ENCODE results near the gene SLC1A2. TPM values are rescaled to one million over a fixed set of nuclear protein-coding genes. Genes with fewer than 3 reads are reported as not detected.

SLC1A2 gene
- total RNA-seq, 1 donor from 2014 or later, result 1.9 TPM

DNA sequence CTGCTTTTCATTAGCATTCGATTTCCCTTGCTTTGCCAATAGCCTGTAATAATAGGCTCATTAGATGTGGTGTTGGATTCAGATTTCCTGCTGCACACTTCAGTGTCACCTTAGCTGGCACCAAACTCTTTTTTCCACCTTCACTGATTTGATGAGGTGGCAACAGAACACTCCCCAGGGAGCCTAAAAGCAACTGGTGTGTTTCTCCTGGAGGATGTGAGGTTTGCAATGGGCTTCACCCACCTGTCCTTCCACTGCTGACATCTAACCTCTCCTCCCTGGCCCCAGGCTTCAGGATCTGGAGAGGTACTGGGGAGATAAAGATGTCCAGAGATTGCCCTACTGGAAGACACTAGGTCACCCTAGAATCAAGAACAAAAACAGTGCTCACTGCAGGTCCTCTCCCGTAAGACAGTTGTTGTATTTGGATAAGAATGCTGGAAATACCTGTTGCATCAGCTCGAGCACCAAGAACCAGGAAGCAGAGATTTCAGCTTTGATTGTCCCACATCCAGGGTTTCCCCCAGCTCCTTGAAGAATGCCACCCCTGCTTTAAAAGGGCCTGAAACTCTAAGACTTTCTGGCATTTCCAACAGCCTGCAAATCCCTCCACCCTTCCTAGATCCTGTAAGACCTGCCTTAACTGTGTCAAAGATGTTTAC is 96.9 kb downstream of the SLC1A2 start:
- peaks cover 13% of the 10 kb centered on the region for H3K4me1 Mint-ChIP-seq
- H3K27ac Mint-ChIP-seq, result no peak overlapping the region
- DNase-seq (ENCODE audit: low spot score in 2 of 2, unreplicated experiment in 2 of 2), result no peak
- H3K4me3 Mint-ChIP-seq, result no peak overlapping the region
- peaks cover 3% of the 10 kb centered on the region for H3K9me3 Mint-ChIP-seq
- peaks cover 20% of the 10 kb centered on the region for H3K27me3 Mint-ChIP-seq (ENCODE audit: low read depth)
- TF ChIP-seq, protein P1, sequence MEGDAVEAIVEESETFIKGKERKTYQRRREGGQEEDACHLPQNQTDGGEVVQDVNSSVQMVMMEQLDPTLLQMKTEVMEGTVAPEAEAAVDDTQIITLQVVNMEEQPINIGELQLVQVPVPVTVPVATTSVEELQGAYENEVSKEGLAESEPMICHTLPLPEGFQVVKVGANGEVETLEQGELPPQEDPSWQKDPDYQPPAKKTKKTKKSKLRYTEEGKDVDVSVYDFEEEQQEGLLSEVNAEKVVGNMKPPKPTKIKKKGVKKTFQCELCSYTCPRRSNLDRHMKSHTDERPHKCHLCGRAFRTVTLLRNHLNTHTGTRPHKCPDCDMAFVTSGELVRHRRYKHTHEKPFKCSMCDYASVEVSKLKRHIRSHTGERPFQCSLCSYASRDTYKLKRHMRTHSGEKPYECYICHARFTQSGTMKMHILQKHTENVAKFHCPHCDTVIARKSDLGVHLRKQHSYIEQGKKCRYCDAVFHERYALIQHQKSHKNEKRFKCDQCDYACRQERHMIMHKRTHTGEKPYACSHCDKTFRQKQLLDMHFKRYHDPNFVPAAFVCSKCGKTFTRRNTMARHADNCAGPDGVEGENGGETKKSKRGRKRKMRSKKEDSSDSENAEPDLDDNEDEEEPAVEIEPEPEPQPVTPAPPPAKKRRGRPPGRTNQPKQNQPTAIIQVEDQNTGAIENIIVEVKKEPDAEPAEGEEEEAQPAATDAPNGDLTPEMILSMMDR (IDR thresholded peaks at IDR 0.05; ENCODE audit: unreplicated experiment), result no peak
- no peaks in the 10 kb centered on the region for H3K36me3 Mint-ChIP-seq

DNA sequence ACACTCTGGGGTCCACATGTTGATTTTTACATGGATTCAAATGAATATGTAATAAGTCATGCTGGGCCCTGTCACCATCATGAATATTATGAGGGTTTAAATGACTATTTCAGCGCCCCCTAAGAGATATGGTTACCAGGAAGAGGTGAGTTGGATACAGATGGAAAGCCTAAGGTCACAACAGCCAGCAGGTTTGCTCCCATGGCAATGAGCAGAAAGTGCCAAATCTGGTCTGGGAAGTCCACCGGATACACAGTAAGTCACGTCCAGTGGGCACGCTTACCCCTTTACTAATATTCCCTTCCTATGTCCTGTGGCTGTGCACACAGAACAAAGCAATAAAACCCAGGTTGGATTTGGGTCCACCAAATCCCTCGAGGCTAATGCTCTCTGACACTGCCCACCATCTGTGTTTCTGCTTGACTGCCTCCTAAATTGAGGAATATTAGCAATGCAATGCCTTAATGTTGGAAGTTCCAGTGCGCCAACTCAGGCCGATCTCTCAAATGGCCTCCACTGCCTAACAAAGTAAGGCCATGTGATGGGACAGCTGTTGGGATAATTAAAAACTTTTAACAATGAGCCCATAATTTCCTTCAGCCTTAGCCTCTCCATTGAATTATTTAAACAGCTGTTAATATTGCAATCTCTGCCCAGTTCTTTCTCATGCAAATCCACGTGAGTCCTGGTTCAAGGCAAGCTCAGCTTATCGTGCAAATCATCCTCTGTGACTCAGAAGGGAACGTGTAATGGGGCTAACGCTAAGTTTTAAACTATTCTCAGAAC is 97.6 kb downstream of the SLC1A2 start:
- no peak overlapping the region for H3K27ac Mint-ChIP-seq
- TF ChIP-seq, protein P1 (IDR thresholded peaks at IDR 0.05; ENCODE audit: unreplicated experiment), result no peak
- peaks cover 3% of the 10 kb centered on the region for H3K9me3 Mint-ChIP-seq
- no peak for DNase-seq (ENCODE audit: low spot score in 2 of 2, unreplicated experiment in 2 of 2)
- H3K4me1 Mint-ChIP-seq, result peaks cover 13% of the 10 kb centered on the region
- H3K27me3 Mint-ChIP-seq (ENCODE audit: low read depth), result peaks cover 20% of the 10 kb centered on the region
- H3K36me3 Mint-ChIP-seq, result no peaks in the 10 kb centered on the region
- no peak overlapping the region for H3K4me3 Mint-ChIP-seq

DNA sequence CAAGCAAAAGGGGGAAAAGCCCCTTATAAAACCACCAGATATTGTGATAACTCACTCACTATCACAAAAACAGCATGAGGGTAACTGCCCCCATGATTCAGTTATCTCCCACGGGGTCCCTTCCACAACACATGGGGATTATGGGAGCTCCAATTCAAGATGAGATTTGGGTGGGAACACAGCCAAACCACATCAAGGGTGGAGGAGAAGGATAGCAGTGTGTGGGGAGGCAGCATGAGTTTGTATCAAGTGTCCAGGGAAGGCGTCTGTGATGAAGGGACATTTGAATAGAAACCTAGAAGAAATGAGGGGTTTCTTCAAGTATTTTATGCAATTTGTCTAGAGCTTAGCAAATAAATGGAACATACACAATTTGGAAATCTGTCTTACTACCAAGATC is 98.2 kb downstream of the SLC1A2 start:
- no peaks in the 10 kb centered on the region for H3K36me3 Mint-ChIP-seq
- peaks cover 19% of the 10 kb centered on the region for H3K27me3 Mint-ChIP-seq (ENCODE audit: low read depth)

DNA sequence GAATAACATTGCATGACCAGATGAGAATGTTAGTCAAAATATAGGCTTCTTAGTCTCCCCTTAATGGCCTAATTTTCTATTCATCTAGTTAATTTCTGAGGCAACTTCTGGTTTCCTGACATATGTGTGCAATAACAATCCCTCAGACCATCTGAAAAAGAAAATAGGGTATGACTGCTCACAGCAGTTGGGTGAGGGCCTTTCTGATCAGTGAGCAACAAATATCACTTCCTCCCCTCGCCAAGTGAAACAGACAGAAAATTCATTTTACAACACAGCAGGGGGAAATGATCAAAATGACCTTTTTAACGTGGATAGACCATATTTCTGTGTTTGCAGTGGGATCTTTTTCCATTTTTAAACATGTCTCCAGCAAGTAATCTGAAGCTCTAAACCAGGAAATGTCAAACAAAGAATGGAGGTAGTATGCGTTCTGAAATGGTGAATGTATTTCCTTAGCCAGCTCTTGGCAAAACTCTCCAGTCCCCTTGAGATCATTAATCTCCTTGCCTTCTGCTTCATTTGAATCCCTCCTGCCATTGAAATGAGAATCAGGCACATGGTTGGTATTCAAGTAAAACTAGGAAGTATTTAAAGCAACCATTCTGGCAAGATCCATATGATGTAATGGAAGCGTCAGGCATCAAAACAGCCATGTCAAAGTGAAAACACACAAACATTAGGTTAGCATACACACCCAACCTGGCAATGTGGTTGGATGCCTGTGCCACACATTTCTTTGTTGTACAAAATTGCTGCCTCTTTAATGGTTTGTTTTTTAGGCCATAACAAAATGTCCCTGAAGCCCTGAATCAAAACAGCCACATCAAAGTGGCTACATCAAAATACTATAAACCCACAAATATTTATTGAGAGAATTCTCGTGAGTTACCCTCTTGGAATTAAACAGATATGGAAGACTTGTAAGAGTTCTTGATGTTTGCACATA is 100.1 kb downstream of the SLC1A2 start:
- H3K4me1 Mint-ChIP-seq, result peaks cover 13% of the 10 kb centered on the region
- H3K27me3 Mint-ChIP-seq (ENCODE audit: low read depth), result peaks cover 14% of the 10 kb centered on the region
- H3K4me3 Mint-ChIP-seq, result no peak overlapping the region
- TF ChIP-seq, protein P1 (IDR thresholded peaks at IDR 0.05; ENCODE audit: unreplicated experiment), result no peak
- H3K27ac Mint-ChIP-seq, result no peak overlapping the region
- DNase-seq (ENCODE audit: low spot score in 2 of 2, unreplicated experiment in 2 of 2), result no peak
- H3K9me3 Mint-ChIP-seq, result no peaks in the 10 kb centered on the region
- no peaks in the 10 kb centered on the region for H3K36me3 Mint-ChIP-seq

More for the DNA sequence above, 98.2 kb downstream of the SLC1A2 start:
- no peak for DNase-seq (ENCODE audit: low spot score in 2 of 2, unreplicated experiment in 2 of 2)
- peaks cover 3% of the 10 kb centered on the region for H3K9me3 Mint-ChIP-seq
- TF ChIP-seq, protein P1 (IDR thresholded peaks at IDR 0.05; ENCODE audit: unreplicated experiment), result no peak
- H3K27ac Mint-ChIP-seq, result no peak overlapping the region
- no peak overlapping the region for H3K4me3 Mint-ChIP-seq
- H3K4me1 Mint-ChIP-seq, result peaks cover 13% of the 10 kb centered on the region

DNA sequence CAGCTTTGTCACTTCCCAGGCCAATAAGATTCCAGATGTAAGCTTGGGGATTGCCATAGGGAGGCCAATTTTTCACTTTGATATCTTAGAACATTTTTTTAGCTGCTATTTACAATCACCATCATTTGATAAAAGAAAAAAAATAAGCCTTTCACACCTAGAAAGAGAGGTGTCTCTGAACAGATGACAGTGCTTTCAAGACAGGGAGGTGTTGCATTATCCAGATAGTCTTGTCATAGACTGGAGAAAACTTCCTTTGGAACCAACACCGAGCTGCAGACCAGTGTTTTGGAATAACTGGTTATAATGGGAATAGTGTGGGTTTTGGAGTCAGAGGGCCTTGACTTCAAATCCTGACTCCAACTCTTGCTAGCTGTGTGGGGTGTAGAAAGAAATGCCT is 101.0 kb downstream of the SLC1A2 start:
- Mint-ChIP-seq H3K4me3 (no peak overlapping the region), H3K27me3 (ENCODE audit: low read depth) (peaks cover 11% of the 10 kb centered on the region)
- TF ChIP-seq, protein P1 (IDR thresholded peaks at IDR 0.05; ENCODE audit: unreplicated experiment), result no peak

More for the DNA sequence above, 101.0 kb downstream of the SLC1A2 start:
- Mint-ChIP-seq H3K9me3 (no peaks in the 10 kb centered on the region), H3K4me1 (peaks cover 13% of the 10 kb centered on the region), H3K36me3 (no peaks in the 10 kb centered on the region), H3K27ac (no peak overlapping the region)
- DNase-seq (ENCODE audit: low spot score in 2 of 2, unreplicated experiment in 2 of 2), result no peak

Measured in mesothelial cell of epicardium (in vitro differentiated cells).